HG03565 (cell line): ENCODE results near the gene CERS3.
A peak's percentile ranks its signal among the peaks of the same experiment; 100 is the strongest.

Experiments used
- ATAC-seq: cut with Tn5 transposase; IDR thresholded peaks from one replicate; pipeline ENCODE4 v1.9.1; 2021; ENCODE audit warnings: mild to moderate bottlenecking, moderate library complexity; ENCODE audit not compliant: unreplicated experiment

Gene CERS3

DNA sequence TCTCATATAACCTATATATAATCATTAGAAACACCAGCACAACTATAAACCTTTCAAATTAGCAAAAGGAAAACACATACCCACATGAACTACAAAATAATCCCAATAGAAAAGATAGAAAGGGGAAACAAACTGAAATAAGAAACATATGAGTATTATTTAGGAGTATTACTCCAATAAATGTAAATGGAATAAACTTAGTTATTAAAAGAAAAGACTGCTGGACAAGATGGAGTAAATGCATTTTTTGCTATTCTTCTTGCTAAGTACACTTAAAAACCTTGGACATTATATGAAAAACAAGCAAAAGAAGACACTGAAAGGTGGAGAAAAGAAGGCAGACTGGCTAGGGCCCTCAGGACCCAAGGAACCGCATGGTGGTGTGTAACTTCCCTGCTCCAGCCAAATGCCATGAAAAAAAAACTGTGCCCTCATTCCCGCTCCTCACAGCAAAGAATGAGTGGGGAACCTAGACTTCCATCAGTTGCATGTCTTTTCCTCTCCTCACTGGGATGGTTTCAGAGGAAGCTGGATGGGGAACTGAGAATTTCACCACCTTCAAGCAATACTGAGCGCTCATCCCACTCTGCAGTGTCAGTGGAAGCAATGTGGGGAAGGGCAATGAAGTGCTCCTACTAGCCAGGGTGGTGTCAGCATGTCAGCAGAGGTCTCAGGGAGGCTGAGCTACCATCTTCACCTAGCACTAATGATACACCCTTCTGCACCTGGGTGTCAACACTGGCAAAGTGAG is 143.3 kb downstream of the CERS3 start:
- ATAC-seq = no peak

DNA sequence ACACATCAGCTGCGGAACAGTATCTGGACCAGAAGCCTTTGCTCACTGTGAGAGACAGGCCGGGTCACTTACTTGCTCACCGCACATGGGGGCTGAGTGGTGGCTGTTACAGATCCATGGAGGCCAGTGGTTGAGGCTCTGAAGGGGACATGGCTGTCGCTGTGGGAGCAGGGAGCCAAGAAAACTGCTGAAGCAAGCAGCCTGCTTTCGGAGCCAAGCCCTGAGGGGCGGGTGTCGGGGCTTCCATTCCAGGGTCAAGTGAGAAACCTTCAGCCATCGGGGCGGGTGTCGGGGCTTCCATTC is 144.7 kb downstream of the CERS3 start:
- ATAC-seq = no peak

DNA sequence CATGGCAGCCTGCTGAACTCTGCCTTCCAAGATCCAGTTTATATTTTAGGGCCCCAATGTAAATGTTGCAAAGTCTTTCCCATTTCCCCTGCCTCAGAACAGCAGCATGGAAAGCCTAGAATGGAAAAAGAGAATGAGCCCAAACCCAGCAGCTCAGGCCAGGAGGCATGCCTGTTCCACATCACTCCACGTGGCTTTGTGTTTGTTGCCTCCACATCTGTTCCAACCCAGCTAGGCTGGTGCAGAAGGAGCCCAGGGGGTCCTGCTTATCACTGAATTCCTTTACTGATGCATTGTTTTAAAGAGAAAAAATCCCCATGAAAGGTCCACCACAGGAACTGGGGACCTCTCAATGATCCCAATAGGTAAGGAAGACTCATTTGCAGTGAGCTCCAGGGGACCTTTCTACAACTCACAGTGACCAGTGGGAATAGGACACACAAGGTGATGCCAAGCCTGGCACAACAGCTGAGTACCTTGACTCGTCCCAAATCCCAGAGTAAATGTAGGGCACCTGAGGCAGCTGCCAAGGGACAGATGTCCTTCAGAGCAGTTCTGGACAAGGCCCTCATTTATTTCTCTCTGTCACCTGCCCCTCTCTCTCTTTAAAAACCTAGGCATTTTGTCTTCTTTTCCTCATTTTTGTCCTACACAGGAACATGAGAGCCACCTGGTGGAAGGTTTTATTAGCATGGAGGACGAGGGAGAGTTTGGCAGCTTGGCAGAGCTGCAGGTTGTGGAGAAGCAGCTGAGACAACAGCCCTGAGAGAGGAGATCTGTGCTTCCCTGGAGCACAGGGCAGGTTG is 145.2 kb downstream of the CERS3 start:
- no peak for ATAC-seq

- no peak for ATAC-seq
These were observed 154.8 kb downstream of the CERS3 start for GRCh38 chr15:100373942-100374341.

DNA sequence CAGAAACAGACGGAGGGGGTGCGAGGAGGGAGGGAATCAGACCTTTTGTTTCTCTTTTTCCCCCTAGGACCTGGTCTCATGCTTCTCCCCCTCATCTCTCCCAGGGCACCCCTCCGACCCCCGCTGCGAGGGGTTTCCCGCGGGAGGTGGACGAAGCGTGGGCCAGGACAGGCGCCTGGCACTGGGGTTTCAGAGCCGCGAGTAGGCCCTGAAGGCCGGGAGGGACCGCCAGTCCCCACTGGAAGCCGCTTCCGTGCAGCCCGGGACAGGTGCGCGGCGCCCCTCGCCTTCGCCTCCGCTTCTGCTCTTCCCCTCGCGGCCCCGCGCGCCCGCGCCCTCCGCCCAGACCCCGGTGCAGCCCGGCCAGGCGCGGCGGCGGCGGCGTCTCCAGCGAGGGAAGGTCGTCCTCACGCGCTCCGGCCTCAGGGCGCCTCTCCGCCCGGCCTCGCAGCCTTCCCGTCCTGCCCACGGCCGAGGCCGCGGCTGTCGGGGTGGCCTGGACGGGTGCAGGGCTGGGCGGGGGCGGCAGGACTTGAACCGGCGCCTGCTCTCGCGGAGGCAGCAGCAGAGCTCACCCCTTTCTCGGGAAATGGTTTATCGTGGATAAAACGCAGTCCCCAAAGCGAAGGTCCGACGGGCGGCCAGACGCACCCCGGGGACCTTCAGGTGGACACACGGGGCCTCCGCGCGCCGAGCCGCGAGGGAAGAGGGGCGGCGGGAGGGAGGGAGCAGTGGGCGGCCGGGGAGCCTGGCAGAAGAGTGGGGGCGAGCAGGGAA is 155.4 kb downstream of the CERS3 start:
- no peak for ATAC-seq

DNA sequence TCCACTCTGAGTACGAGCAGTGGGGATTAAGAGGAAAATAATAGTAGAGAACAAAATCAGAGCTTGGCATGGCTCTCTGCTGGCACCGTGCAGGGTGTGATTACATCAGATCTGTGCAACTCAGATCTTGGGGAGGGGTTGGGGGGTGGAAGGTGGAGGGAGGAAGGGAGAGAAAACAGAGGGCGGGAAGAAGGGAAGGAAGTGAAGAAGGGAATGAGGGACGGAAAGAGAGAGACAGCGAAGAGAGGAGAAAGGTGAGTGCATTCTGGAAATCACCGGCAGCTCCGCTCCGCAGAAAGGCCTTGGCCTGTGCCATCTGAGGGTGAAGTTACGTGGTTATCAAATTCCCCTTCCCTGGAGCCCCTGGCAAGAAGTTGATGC is 156.0 kb downstream of the CERS3 start:
- no peak for ATAC-seq

DNA sequence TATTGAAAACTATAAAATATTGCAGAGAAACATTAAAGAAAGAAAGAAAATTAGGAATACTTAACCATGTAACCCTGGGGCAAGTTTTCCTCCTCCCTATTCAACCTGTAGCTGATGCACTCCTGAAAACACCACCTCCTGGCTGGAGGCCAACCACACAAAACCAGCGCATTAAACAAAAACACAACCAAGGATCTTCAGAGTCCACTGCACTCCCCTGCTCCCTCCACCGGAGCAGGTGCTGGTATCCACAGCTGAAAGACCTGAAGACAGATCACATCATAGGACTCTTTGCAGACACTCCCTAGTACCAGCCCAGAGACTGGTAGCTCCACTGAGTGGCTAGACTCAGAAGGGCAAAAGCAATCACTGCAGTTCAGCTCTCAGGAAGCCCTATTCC is 173.4 kb downstream of the CERS3 start:
- no peak for ATAC-seq

GRCh38 chr15:100353449-100353848 is 175.3 kb downstream of the CERS3 start:
- ATAC-seq = peak; percentile 49

GRCh38 chr15:100350434-100351226 is 178.1 kb downstream of the CERS3 start:
- no peak for ATAC-seq
